OCI-M1 (cell line): ENCODE measurements around the gene NDP.
"Not testable (repeated sequence)": the region's sequence is repeated elsewhere in the genome, so short reads cannot be mapped to it uniquely, and the experiment has no call there.

Experiments
- DNase-seq: peaks from one replicate; lab custom pipeline; 2025; lab: John Stamatoyannopoulos, UW

The NDP gene

GRCh38 chrX:43970528-43970927 is 2.7 kb downstream of the NDP start:
- no peak for DNase-seq

- no peak for DNase-seq
Measured at GRCh38 chrX:43969504-43970501, 3.4 kb downstream of the NDP start.

DNA sequence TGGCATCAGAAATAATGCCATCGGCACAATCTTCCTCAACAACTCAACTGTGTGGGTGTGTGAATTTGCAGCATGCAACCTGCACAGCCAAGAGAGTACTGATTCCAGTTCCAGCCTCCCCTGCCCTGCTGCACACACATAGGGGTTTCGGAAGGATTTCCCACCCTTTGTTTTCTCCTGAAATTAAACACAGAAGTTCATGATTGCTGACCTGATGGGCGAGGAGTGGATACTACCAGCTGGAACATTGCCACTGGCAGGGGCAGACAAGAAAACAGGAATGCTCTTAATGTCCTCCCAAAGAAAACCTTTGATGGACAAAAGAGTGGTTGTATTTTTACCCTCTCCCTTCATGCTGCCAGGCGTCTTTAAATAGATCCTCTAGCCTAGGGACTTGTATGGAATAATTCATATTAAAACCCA is 4.8 kb downstream of the NDP start:
- no peak for DNase-seq

- no peak for DNase-seq
Measured at GRCh38 chrX:43964936-43965335, 8.3 kb downstream of the NDP start.

DNA sequence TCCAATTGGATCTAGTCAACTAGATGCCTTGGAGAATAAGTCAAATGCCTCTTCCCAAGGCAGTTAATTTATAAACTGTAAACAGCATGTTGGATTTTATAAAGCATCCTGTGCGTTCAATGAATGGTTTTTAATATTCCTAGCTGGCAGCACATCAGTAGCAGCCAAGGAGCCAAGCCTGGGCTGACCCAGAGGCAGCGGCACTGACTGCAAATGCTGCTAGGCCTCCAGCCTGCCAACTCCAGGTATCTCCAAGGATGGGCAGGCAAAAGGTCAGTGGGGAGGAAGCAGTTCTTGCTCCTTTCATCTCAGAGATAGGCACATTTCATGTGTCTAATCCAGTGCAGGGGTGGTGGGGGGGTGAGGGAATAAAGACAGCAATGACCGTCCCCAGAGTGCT is 9.5 kb downstream of the NDP start:
- no peak for DNase-seq

- DNase-seq, result no peak
Measured at GRCh38 chrX:43962636-43963035, 10.6 kb downstream of the NDP start.

DNA sequence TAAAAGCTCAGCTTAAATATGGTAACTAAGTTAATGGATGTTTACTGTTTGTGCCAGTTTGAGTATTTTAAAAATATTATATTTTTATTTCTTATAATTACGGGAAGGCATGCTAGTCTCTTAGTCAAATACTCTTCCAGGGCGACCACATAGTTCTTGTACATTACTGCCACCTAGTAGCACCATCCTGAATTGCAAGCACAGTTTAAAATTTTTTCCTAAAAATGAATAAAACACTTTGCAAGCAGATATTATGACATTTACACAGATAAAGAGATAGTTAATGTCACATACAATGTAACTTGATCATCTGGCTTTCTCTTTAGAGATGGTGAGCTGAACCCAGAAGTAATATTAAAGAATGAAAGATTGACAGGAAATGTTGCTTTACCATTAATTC is 11.5 kb downstream of the NDP start:
- DNase-seq, result peak; percentile 48

DNA sequence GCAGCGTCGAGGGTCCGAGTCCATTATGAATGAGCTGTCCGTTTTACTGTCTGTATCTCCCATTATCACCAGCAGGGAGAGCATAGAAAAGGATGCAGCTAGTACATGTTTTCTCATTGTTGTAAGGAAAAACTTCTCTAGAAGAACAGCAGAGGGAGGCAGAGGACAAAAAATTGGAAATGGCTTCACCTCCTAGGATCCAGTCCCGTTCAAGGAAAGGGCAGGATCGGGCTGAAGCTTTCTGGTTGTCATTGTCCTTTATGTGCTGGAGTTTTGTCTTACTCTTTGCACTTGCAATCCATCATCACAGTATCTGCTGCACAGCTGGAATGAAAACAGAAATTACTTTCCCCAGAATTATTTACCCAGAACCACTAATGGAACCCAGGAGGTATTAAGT is 14.7 kb downstream of the NDP start:
- DNase-seq, result peak; percentile 82

- no peak for DNase-seq
Measured at GRCh38 chrX:43956034-43956433, 17.2 kb downstream of the NDP start.

GRCh38 chrX:43953218-43953617 is 20.0 kb downstream of the NDP start:
- DNase-seq, result no peak

DNA sequence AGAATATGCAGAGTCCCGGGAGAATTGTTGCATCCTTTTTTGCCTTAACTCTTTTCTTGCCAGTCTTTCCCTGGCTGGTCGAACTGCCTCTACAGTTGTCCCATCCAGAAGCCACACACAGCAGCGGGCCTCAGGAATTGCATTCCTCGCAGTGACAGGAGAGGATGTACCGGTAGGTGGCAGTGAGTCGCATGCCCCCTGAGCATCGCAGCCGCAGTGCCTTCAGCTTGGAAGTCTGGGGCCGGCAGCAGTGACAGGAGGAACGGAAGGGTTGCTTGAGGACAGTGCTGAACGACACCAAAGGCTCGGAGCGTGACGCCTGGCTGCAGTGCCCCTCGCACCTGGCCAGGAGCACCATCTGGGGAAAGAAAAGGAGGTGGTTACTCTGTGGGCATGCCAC is 23.5 kb downstream of the NDP start:
- DNase-seq, result peak; percentile 26

DNA sequence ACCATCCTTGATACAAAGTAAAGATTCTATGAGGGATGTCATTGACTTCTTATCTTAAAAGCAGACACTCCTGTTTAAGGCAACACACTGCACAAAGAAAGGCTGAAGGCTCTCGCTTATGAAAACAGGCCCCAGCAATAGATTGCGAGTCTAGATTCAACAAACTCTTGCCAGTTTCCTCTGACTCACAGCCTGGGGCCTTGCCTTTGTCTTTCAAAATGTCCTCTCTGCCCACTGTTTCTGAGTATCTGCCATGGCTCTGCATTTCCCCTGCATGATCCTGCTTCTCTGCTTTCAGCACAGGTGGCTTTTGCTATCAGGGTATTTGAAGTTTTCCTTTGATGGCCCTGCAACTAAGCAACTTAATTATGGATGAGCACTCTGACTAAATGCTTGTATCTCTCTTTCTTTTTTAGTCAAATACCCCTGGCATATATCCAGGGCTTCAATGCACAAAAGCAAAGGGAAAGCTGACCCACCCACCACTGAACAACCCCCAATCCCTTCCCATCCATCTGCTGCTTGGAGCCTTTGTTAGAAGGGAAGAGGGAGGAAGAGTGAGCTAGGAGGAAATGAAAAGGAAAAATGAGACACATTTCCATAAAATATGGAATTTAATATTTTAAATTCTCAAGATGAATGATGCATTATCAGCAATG is 32.2 kb downstream of the NDP start:
- no peak for DNase-seq

- DNase-seq, result no peak
Measured at GRCh38 chrX:43939187-43939926, 33.8 kb downstream of the NDP start.

- DNase-seq, result not testable (repeated sequence)
Measured at GRCh38 chrX:43922032-43922431, 51.2 kb downstream of the NDP start.

DNA sequence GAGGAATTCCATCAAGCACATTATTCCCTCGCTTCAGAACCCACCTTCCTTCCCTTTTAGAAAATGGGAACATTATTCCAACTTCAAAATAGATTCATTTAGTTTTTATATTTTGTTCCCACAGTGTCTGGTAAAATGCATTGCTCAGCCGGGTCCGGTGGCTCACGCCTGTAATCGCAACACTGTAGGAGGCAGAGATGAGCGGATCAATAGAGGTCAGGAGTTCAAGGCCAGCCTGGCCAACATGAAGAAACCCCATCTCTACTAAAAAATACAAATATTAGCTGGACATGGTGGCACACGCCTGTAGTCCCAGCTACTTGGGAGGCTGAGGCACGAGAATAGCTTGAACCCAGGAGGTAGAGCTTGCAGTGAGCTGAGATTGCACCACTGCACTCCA is 62.4 kb downstream of the NDP start:
- not testable (repeated sequence) for DNase-seq

- DNase-seq, result no peak
Measured at GRCh38 chrX:43910012-43910411, 63.2 kb downstream of the NDP start.

- no peak for DNase-seq
Measured at GRCh38 chrX:43909141-43909540, 64.0 kb downstream of the NDP start.

DNA sequence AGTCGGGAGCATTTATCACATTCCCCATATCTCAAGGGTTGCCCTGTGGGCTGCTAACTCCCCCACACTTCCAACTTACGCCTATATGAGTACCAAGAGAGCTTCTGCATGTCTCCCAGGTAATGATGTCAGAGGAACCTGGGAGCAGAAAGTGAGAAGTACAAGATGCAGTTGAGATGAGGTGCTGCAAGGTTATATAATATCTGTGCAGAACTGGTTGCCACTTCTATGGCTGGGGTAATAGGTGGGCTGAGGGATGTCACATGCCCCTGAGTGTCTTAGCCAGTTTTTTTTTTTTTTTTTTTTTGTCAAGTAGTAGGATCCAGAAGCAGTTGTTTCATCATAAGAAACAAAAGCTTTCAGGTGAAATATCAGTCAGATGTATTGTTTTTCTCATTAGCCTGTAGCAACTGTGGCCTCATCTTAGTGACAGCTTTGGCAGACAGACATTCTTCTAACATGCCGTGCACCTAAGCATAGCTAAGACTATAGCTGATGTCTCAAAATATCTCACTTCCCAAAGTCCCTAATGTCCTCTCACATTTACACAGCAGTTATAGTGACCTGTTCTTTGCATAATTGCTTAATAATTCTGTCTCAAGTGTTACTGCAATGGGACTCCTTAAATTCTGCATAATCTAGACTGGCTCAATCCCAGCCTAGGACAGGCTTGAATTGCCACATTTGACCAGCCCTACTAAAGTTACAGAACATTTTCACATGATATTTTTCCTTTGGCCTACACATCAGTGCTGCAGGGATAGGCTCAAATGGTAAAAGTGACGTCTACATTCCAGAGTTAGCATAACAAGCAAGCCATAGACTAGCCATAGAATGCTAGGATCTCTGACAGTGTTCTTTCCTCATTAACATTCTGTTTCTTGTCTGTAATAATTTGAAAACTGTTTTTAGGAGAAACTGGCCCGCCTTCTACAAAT is 73.0 kb downstream of the NDP start:
- no peak for DNase-seq
